H9 (cell line): ENCODE results near the gene ATG5. TPM values are rescaled to one million over a fixed set of nuclear protein-coding genes. Genes with fewer than 3 reads are reported as not detected.

Source experiments
- DNase-seq: peaks from one replicate; pipeline ENCODE4 v3.0.0-alpha.2; 2017
- H2AFZ ChIP-seq: one replicate; pipeline ENCODE4 v1.6.1; 2013; ENCODE audit warnings: mild to moderate bottlenecking, low read length, control low read depth, moderate library complexity
- H2AK5ac ChIP-seq: 2 replicates; pipeline ENCODE4 v1.6.1; 2013; ENCODE audit warnings: low read length, control low read depth, mixed read lengths; ENCODE audit not compliant: insufficient read length
- H2BK120ac ChIP-seq: one replicate; pipeline ENCODE4 v1.6.1; 2013; ENCODE audit warnings: low read depth, mild to moderate bottlenecking, low read length, control low read depth, inconsistent platforms; ENCODE audit not compliant: poor library complexity, severe bottlenecking
- H2BK12ac ChIP-seq: 2 replicates; pipeline ENCODE4 v1.6.1; 2013; ENCODE audit warnings: low read length, control low read depth, mixed read lengths, low read depth; ENCODE audit not compliant: insufficient read length
- H2BK15ac ChIP-seq: 2 replicates; pipeline ENCODE4 v1.6.1; 2013; ENCODE audit warnings: low read depth, low read length, control low read depth
- H2BK20ac ChIP-seq: one replicate; pipeline ENCODE4 v1.6.1; 2013; ENCODE audit warnings: low read depth, mild to moderate bottlenecking, low read length, control low read depth, inconsistent platforms; ENCODE audit not compliant: poor library complexity, severe bottlenecking
- H2BK5ac ChIP-seq: 2 replicates; pipeline ENCODE4 v1.6.1; 2013; ENCODE audit warnings: low read length, control low read depth, mixed read lengths; ENCODE audit not compliant: insufficient read length
- H3K14ac ChIP-seq: 2 replicates; pipeline ENCODE4 v1.6.1; 2013; ENCODE audit warnings: low read length, control low read depth; ENCODE audit not compliant: insufficient read depth
- H3K18ac ChIP-seq: 2 replicates; pipeline ENCODE4 v1.6.1; 2013; ENCODE audit warnings: low read depth, mild to moderate bottlenecking, mixed read lengths, low read length, control low read depth; ENCODE audit not compliant: insufficient read length
- H3K23ac ChIP-seq: 2 replicates; pipeline ENCODE4 v1.6.1; 2013; ENCODE audit warnings: low read length, control low read depth, mixed read lengths, low read depth; ENCODE audit not compliant: insufficient read length
- H3K23me2 ChIP-seq: 2 replicates; pipeline ENCODE4 v1.6.1; 2013; ENCODE audit warnings: low read depth, mild to moderate bottlenecking, mixed read lengths, low read length, control low read depth; ENCODE audit not compliant: insufficient read length, poor library complexity, severe bottlenecking
- H3K27ac ChIP-seq: 2 replicates; pipeline ENCODE4 v1.5.1; 2013; ENCODE audit warnings: low read length, control low read depth, mixed read lengths, low read depth; ENCODE audit not compliant: insufficient read length
- H3K27me3 ChIP-seq: 2 replicates; pipeline ENCODE4 v1.6.1; 2013; ENCODE audit warnings: low read length, control low read depth, inconsistent platforms; ENCODE audit not compliant: insufficient read depth
- H3K4ac ChIP-seq: 2 replicates; pipeline ENCODE4 v1.6.1; 2013; ENCODE audit warnings: low read depth, mild to moderate bottlenecking, control low read depth, inconsistent platforms, low read length, moderate library complexity
- H3K4me1 ChIP-seq: 2 replicates; pipeline ENCODE4 v1.6.1; 2013; ENCODE audit warnings: low read length, control low read depth, inconsistent platforms; ENCODE audit not compliant: insufficient read depth
- H3K4me2 ChIP-seq: 2 replicates; pipeline ENCODE4 v1.6.1; 2013; ENCODE audit warnings: low read length, control low read depth, mixed read lengths; ENCODE audit not compliant: insufficient read length, insufficient read depth
- H3K56ac ChIP-seq: 2 replicates; pipeline ENCODE4 v1.6.1; 2013; ENCODE audit warnings: low read depth, mild to moderate bottlenecking, mixed read lengths, low read length, control low read depth; ENCODE audit not compliant: insufficient read length
- H3K79me1 ChIP-seq: 2 replicates; pipeline ENCODE4 v1.6.1; 2013; ENCODE audit warnings: low read depth, mild to moderate bottlenecking, moderate library complexity, low read length, control low read depth, inconsistent platforms; ENCODE audit not compliant: insufficient read depth, poor library complexity, severe bottlenecking
- H3K79me2 ChIP-seq: 2 replicates; pipeline ENCODE4 v1.6.1; 2013; ENCODE audit warnings: low read length, control low read depth, inconsistent platforms; ENCODE audit not compliant: insufficient read depth
- H3K9ac ChIP-seq: 2 replicates; pipeline ENCODE4 v1.6.1; 2013; ENCODE audit warnings: low read length, control low read depth, mixed read lengths; ENCODE audit not compliant: insufficient read length; ENCODE audit errors: extremely low read depth
- H3K9me3 ChIP-seq: one replicate; pipeline ENCODE4 v1.6.1; 2013; ENCODE audit warnings: low read depth, low read length, inconsistent platforms; ENCODE audit not compliant: control insufficient read depth
- H3T11ph ChIP-seq: one replicate; pipeline ENCODE4 v1.6.1; 2013; ENCODE audit warnings: mild to moderate bottlenecking, low read length, control low read depth, inconsistent platforms
- H4K20me1 ChIP-seq: one replicate; pipeline ENCODE4 v1.6.1; 2013; ENCODE audit not compliant: control insufficient read depth, insufficient read length, insufficient read depth
- H4K5ac ChIP-seq: 2 replicates; pipeline ENCODE4 v1.6.1; 2013; ENCODE audit warnings: low read depth, mild to moderate bottlenecking, mixed read lengths, low read length, control low read depth; ENCODE audit not compliant: insufficient read length
- H4K8ac ChIP-seq: replicated peaks from 2 replicates; pipeline ENCODE4 v1.6.1; 2013; ENCODE audit warnings: low read length, control low read depth, mixed read lengths, low read depth; ENCODE audit not compliant: insufficient read length
- H4K91ac ChIP-seq: 2 replicates; pipeline ENCODE4 v1.6.1; 2013; ENCODE audit warnings: low read depth, mild to moderate bottlenecking, moderate library complexity, mixed read lengths, low read length, control low read depth; ENCODE audit not compliant: insufficient read length
- H3K27ac Mint-ChIP-seq, 3 experiments: 2 replicates in 2 of 3; 3 replicates in 1 of 3; pipeline ENCODE4 v1.8.0; 2020 to 2021; ENCODE audit warnings: mixed read lengths in 3 of 3, mild to moderate bottlenecking in 1 of 3, moderate library complexity in 1 of 3
- H3K27me3 Mint-ChIP-seq: 2 replicates; pipeline ENCODE4 v1.8.0; 2021; ENCODE audit warnings: low read depth, mild to moderate bottlenecking, moderate library complexity, mixed read lengths
- H3K36me3 Mint-ChIP-seq, 3 experiments: 2 replicates in 2 of 3; 3 replicates in 1 of 3; pipeline ENCODE4 v1.8.0; 2020 to 2021; ENCODE audit warnings: low read depth in 3 of 3, mixed read lengths in 3 of 3; ENCODE audit not compliant: insufficient read depth in 1 of 3
- H3K4me1 Mint-ChIP-seq, 2 experiments: 2 replicates each; pipeline ENCODE4 v1.8.0; 2020; ENCODE audit warnings: mixed read lengths in 2 of 2
- H3K4me3 Mint-ChIP-seq, 2 experiments: 2 replicates in 1 of 2; 3 replicates in 1 of 2; pipeline ENCODE4 v1.8.0; 2020 to 2021; ENCODE audit warnings: mild to moderate bottlenecking in 2 of 2, mixed read lengths in 2 of 2, moderate library complexity in 1 of 2
- H3K9me3 Mint-ChIP-seq, 2 experiments: 2 replicates in 1 of 2; 3 replicates in 1 of 2; pipeline ENCODE4 v1.8.0; 2020; ENCODE audit warnings: mild to moderate bottlenecking in 2 of 2, mixed read lengths in 2 of 2, moderate library complexity in 1 of 2
- WGBS: extraction: QIAGEN DNeasy Blood & Tissue Kit; methylation state at CpG from one replicate; pipeline ENCODE4 v1.1.7; 2013; ENCODE audit warnings: missing lambda C conversion rate, low lambda C conversion rate, mixed read lengths; ENCODE audit not compliant: insufficient read length; ENCODE audit errors: extremely low coverage; 5-methylcytosine and 5-hydroxymethylcytosine counted together
- total RNA-seq: library from RNA; stranded (reverse); gene quantifications from 2 replicates; pipeline ENCODE4 v1.2.1, GENCODE V29; 2021
- TF ChIP-seq, protein P1 (sequence below): fragments of 200-600 bp; sonication (generic); conservative IDR thresholded peaks from 3 replicates; pipeline ENCODE4 v1.8.0; 2021; ENCODE audit warnings: antibody characterized with exemption, mild to moderate bottlenecking

Gene ATG5
- total RNA-seq, 1 experiment from 2014 or later, result 36.7 TPM

DNA sequence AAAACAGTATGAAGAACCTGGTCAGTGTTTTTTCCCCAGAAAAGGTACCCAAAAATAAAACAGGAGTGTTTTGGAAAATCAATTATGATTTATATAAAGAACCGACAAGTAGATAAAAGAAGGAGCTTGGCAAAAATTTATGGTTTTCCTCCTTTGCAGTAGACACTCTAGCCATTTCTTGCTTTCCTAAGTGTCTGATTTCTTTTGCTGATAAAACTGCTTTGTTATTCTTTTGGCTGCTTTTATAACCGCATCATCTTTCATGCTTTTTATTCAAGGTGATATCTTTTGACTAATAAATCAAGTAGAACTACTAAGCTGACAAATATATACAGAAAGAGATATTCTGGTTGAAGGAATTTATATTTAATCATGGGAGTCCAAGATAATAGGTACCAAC, 16.6 kb downstream of the ATG5 start:
- no peaks in the 10 kb centered on the region for H3K27me3 Mint-ChIP-seq
- Histone ChIP-seq H4K91ac (no peak overlapping the region), H3K79me2 (peaks cover 5% of the 10 kb centered on the region; the same call in 1 of the 2 replicates), H2BK120ac (no peak overlapping the region), H3K18ac (no peak overlapping the region), H3K4me2 (no peak overlapping the region), H3K9ac (no peak overlapping the region), H3K23me2 (no peaks in the 10 kb centered on the region), H4K20me1 (no peaks in the 10 kb centered on the region), H3K56ac (no peak overlapping the region), H2BK15ac (no peak overlapping the region), H2BK5ac (no peak overlapping the region), H3K4me1 (peaks cover 2% of the 10 kb centered on the region), H4K8ac (no peak overlapping the region), H3K79me1 (no peaks in the 10 kb centered on the region), H4K5ac (no peak overlapping the region), H2BK12ac (no peak overlapping the region), H3K27ac (no peak overlapping the region), H3T11ph (no peak overlapping the region), H2BK20ac (no peak overlapping the region), H3K14ac (no peak overlapping the region), H3K27me3 (no peaks in the 10 kb centered on the region), H3K4ac (no peak overlapping the region), H2AK5ac (no peak overlapping the region), H3K23ac (no peak overlapping the region), H2AFZ (no peak overlapping the region), H3K9me3 (no peaks in the 10 kb centered on the region)
- no peak overlapping the region for H3K27ac Mint-ChIP-seq
- peaks cover 4 to 10% of the 10 kb centered on the region in 2 experiments; a peak in 2 of 4 replicates for H3K4me1 Mint-ChIP-seq
- peaks cover 2 to 24% (median 15%) of the 10 kb centered on the region in 3 experiments; a peak in 5 of 7 replicates for H3K36me3 Mint-ChIP-seq
- H3K4me3 Mint-ChIP-seq, result no peak overlapping the region
- no CpG with 5 or more reads among the region's 2 CpGs for WGBS
- TF ChIP-seq, protein P1, sequence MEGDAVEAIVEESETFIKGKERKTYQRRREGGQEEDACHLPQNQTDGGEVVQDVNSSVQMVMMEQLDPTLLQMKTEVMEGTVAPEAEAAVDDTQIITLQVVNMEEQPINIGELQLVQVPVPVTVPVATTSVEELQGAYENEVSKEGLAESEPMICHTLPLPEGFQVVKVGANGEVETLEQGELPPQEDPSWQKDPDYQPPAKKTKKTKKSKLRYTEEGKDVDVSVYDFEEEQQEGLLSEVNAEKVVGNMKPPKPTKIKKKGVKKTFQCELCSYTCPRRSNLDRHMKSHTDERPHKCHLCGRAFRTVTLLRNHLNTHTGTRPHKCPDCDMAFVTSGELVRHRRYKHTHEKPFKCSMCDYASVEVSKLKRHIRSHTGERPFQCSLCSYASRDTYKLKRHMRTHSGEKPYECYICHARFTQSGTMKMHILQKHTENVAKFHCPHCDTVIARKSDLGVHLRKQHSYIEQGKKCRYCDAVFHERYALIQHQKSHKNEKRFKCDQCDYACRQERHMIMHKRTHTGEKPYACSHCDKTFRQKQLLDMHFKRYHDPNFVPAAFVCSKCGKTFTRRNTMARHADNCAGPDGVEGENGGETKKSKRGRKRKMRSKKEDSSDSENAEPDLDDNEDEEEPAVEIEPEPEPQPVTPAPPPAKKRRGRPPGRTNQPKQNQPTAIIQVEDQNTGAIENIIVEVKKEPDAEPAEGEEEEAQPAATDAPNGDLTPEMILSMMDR, result no peak
- no peaks in the 10 kb centered on the region for H3K9me3 Mint-ChIP-seq
- DNase-seq, result no peak
